Prostate gland (tissue), 2 donors: ENCODE measurements around the gene MN1.

Experiments
- CTCF ChIP-seq, 4 experiments: fragments of 200-600 bp in 2 of 4; fragments of 450-650 bp in 2 of 4; sonication (generic) in 2 of 4; IDR thresholded peaks; 1 replicate in 3 of 4; 2 replicates in 1 of 4; pipeline ENCODE4 v1.5.1; 2016 to 2019; ENCODE audit warnings: antibody characterized with exemption in 4 of 4, mild to moderate bottlenecking in 2 of 4, moderate library complexity in 2 of 4
- POLR2A ChIP-seq: fragments of 450-650 bp; IDR thresholded peaks from one replicate; pipeline ENCODE4 v1.6.1; 2016; ENCODE audit warnings: antibody characterized with exemption, mild to moderate bottlenecking

GRCh38 chr22:27782088-27782487, 19.5 kb downstream of the MN1 start:
- TF ChIP-seq CTCF (IDR thresholded peaks at IDR 0.05) (no peak), POLR2A (no peak)
